ENCODE data around the gene SLC35F1. TPM values are rescaled to one million over a fixed set of nuclear protein-coding genes. Genes with fewer than 3 reads are reported as not detected.

Gene SLC35F1
- total RNA-seq, 1 experiment from 2014 or later: not detected

- Histone ChIP-seq H3K4me2 (no peak overlapping the region), H3K36me3 (ENCODE audit: low read depth) (no peaks in the 10 kb centered on the region), H3K27me3 (ENCODE audit: insufficient read depth, low read depth) (no peaks in the 10 kb centered on the region), H3K4me3 (no peak overlapping the region), H3K79me2 (ENCODE audit: low read depth) (no peaks in the 10 kb centered on the region), H3F3A (ENCODE audit: insufficient read depth, low read depth) (no peaks in the 10 kb centered on the region), H4K20me1 (ENCODE audit: insufficient read depth) (no peaks in the 10 kb centered on the region), H2AFZ (no peak overlapping the region), H3K9me3 (ENCODE audit: insufficient read depth, low read depth) (no peaks in the 10 kb centered on the region), H3K4me1 (replicated peaks; ENCODE audit: insufficient read depth) (no peaks in the 10 kb centered on the region), H3K27ac (no peak overlapping the region), H3K9me2 (ENCODE audit: insufficient read depth) (no peaks in the 10 kb centered on the region)
- POLR2A ChIA-PET (ENCODE audit: unreplicated experiment): no interaction called here
- BruUV-seq (replicated peaks): no TSS peak
- DNase-seq: no peak
- intact Hi-C loops (cut with micrococcal nuclease; ENCODE audit: unreplicated experiment): no loop called here
- CTCF ChIA-PET: no interaction called here
- TF ChIP-seq EZH2 (IDR thresholded peaks at IDR 0.05; ENCODE audit: low read depth): no peak
- TF ChIP-seq CTCF (conservative IDR thresholded peaks at IDR 0.05): no peak
These were observed 258.4 kb downstream of the SLC35F1 start for GRCh38 chr6:118165500-118165899.

GRCh38 chr6:118168421-118168820 is 261.4 kb downstream of the SLC35F1 start:
- Histone ChIP-seq H3K36me3 (ENCODE audit: low read depth) (no peaks in the 10 kb centered on the region), H3K79me2 (ENCODE audit: low read depth) (no peaks in the 10 kb centered on the region), H3K9me2 (ENCODE audit: insufficient read depth) (no peaks in the 10 kb centered on the region), H3K4me2 (no peak overlapping the region), H3K27me3 (ENCODE audit: insufficient read depth, low read depth) (no peaks in the 10 kb centered on the region), H3K27ac (no peak overlapping the region), H3K9me3 (ENCODE audit: insufficient read depth, low read depth) (no peaks in the 10 kb centered on the region), H3F3A (ENCODE audit: insufficient read depth, low read depth) (no peaks in the 10 kb centered on the region), H2AFZ (no peak overlapping the region), H3K4me1 (replicated peaks; ENCODE audit: insufficient read depth) (no peaks in the 10 kb centered on the region), H3K4me3 (no peak overlapping the region), H4K20me1 (ENCODE audit: insufficient read depth) (no peaks in the 10 kb centered on the region)
- no peak for DNase-seq
- TF ChIP-seq EZH2 (IDR thresholded peaks at IDR 0.05; ENCODE audit: low read depth) (no peak), CTCF (conservative IDR thresholded peaks at IDR 0.05) (no peak)
- intact Hi-C loops (cut with micrococcal nuclease; ENCODE audit: unreplicated experiment): no loop called here
- CTCF ChIA-PET: no interaction called here
- no TSS peak for BruUV-seq (replicated peaks)
- POLR2A ChIA-PET (ENCODE audit: unreplicated experiment): no interaction called here

GRCh38 chr6:118171852-118172251 is 264.8 kb downstream of the SLC35F1 start:
- CTCF ChIA-PET: no interaction called here
- Histone ChIP-seq H4K20me1 (ENCODE audit: insufficient read depth) (no peaks in the 10 kb centered on the region), H3K4me1 (replicated peaks; ENCODE audit: insufficient read depth) (no peaks in the 10 kb centered on the region), H3K27ac (no peak overlapping the region), H3K36me3 (ENCODE audit: low read depth) (no peaks in the 10 kb centered on the region), H3K4me3 (no peak overlapping the region), H2AFZ (no peak overlapping the region), H3F3A (ENCODE audit: insufficient read depth, low read depth) (no peaks in the 10 kb centered on the region), H3K9me2 (ENCODE audit: insufficient read depth) (no peaks in the 10 kb centered on the region), H3K4me2 (no peak overlapping the region), H3K9me3 (ENCODE audit: insufficient read depth, low read depth) (no peaks in the 10 kb centered on the region), H3K79me2 (ENCODE audit: low read depth) (no peaks in the 10 kb centered on the region), H3K27me3 (ENCODE audit: insufficient read depth, low read depth) (no peaks in the 10 kb centered on the region)
- no peak for TF ChIP-seq CTCF (conservative IDR thresholded peaks at IDR 0.05)
- TF ChIP-seq EZH2 (IDR thresholded peaks at IDR 0.05; ENCODE audit: low read depth): no peak
- intact Hi-C loops (cut with micrococcal nuclease; ENCODE audit: unreplicated experiment): no loop called here
- POLR2A ChIA-PET (ENCODE audit: unreplicated experiment): no interaction called here
- no TSS peak for BruUV-seq (replicated peaks)
- no peak for DNase-seq

All from PC-9 (cell line).